SKM-1 (cell line): ENCODE measurements around the gene EPG5.
"Not testable (repeated sequence)": the region's sequence is repeated elsewhere in the genome, so short reads cannot be mapped to it uniquely, and the experiment has no call there.

ENCODE experiments used
- DNase-seq: peaks from one replicate; lab custom pipeline; 2025; ENCODE audit not compliant: unreplicated experiment; lab: John Stamatoyannopoulos, UW

The EPG5 gene

GRCh38 chr18:45839414-45840395 lies 127.4 kb downstream of the EPG5 start:
- no peak for DNase-seq

GRCh38 chr18:45838302-45839070 lies 128.6 kb downstream of the EPG5 start:
- DNase-seq, result no peak

GRCh38 chr18:45837283-45838070 lies 129.7 kb downstream of the EPG5 start:
- no peak for DNase-seq

GRCh38 chr18:45836242-45837205 lies 130.6 kb downstream of the EPG5 start:
- no peak for DNase-seq

GRCh38 chr18:45835057-45835636 lies 132.0 kb downstream of the EPG5 start:
- DNase-seq, result no peak

GRCh38 chr18:45834306-45834705 lies 132.8 kb downstream of the EPG5 start:
- DNase-seq, result no peak

- no peak for DNase-seq
These were observed 133.3 kb downstream of the EPG5 start for GRCh38 chr18:45833846-45834245.

GRCh38 chr18:45830917-45831316 lies 136.2 kb downstream of the EPG5 start:
- no peak for DNase-seq

- DNase-seq, result no peak
These were observed 137.3 kb downstream of the EPG5 start for GRCh38 chr18:45829855-45830254.

GRCh38 chr18:45828917-45829811 lies 138.0 kb downstream of the EPG5 start:
- peak; percentile 43 for DNase-seq

GRCh38 chr18:45826716-45827115 lies 140.4 kb downstream of the EPG5 start:
- DNase-seq, result not testable (repeated sequence)

GRCh38 chr18:45826084-45826483 lies 141.0 kb downstream of the EPG5 start:
- DNase-seq, result no peak

- no peak for DNase-seq
These were observed 141.7 kb downstream of the EPG5 start, which contains the start of gene SIGLEC15 for GRCh38 chr18:45825258-45826044. Gene SIGLEC15, plus strand, starts transcription at chr18:45825675. Its CDS starts 54 bp downstream, at chr18:45825729.

- DNase-seq, result no peak
These were observed 145.4 kb downstream of the EPG5 start for GRCh38 chr18:45821711-45822110.

- DNase-seq, result no peak
These were observed 146.1 kb downstream of the EPG5 start for GRCh38 chr18:45821026-45821425.

- no peak for DNase-seq
These were observed 146.9 kb downstream of the EPG5 start for GRCh38 chr18:45820106-45820745.

- DNase-seq, result not testable (repeated sequence)
These were observed 148.4 kb downstream of the EPG5 start for GRCh38 chr18:45818765-45819164.
